Measurements from ENCODE around the gene SBNO2.

DNA sequence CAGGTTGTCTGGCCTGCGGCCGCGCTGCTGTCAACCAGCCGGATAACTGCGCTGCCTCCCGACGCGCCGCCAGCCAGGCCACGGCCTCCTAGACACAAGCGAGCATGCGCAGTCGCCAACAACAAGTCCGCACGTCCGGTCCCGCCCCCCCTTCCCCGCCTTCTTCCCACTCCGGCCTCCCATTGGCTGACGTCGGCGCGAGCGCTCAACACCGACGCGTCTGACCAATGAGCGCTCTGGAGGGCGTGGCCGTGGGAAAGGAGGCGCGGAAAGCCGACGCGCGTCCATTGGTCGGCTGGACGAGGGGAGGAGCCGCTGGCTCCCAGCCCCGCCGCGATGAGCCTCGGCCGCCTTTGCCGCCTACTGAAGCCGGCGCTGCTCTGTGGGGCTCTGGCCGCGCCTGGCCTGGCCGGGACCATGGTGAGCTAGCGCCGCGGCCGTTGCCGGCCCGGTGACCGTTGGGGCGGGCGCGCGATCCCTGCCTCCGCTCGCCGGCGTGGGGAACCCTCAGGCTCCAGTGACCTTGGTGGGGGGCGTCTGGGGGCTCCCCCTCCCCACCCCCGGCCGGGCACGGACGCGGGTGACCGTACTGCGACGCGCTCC lies 70.3 kb downstream of the SBNO2 start, which contains the start of gene GPX4:
- TF ChIP-seq, protein P1, sequence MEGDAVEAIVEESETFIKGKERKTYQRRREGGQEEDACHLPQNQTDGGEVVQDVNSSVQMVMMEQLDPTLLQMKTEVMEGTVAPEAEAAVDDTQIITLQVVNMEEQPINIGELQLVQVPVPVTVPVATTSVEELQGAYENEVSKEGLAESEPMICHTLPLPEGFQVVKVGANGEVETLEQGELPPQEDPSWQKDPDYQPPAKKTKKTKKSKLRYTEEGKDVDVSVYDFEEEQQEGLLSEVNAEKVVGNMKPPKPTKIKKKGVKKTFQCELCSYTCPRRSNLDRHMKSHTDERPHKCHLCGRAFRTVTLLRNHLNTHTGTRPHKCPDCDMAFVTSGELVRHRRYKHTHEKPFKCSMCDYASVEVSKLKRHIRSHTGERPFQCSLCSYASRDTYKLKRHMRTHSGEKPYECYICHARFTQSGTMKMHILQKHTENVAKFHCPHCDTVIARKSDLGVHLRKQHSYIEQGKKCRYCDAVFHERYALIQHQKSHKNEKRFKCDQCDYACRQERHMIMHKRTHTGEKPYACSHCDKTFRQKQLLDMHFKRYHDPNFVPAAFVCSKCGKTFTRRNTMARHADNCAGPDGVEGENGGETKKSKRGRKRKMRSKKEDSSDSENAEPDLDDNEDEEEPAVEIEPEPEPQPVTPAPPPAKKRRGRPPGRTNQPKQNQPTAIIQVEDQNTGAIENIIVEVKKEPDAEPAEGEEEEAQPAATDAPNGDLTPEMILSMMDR (IDR thresholded peaks at IDR 0.05): no peak
- TF ChIP-seq EP300 (IDR thresholded peaks at IDR 0.05): no peak

All from stomach (tissue), 4 donors.